GM08714 (cell line): ENCODE measurements around the gene BGLAP.
A peak's percentile ranks its signal among the peaks of the same experiment; 100 is the strongest.

Source experiments
- H3K4me3 ChIP-seq: fragments of 200-500 bp; sonication (Bioruptor generic); 2 replicates; pipeline ENCODE4 v1.5.1; 2014; ENCODE audit warnings: mild to moderate bottlenecking, low read length, inconsistent platforms
- ZNF274 ChIP-seq: IDR thresholded peaks from 2 replicates; pipeline ENCODE4 v1.6.1; 2012; ENCODE audit warnings: mild to moderate bottlenecking, low read depth, low read length

The BGLAP gene

GRCh38 chr1:156241926-156242325, at the start of gene BGLAP:
Gene BGLAP, plus strand, starts transcription at chr1:156242184. Its CDS starts 48 bp downstream, at chr1:156242232.
- H3K4me3 ChIP-seq: no peak within 1 kb of the TSS
- no peak for TF ChIP-seq ZNF274

DNA sequence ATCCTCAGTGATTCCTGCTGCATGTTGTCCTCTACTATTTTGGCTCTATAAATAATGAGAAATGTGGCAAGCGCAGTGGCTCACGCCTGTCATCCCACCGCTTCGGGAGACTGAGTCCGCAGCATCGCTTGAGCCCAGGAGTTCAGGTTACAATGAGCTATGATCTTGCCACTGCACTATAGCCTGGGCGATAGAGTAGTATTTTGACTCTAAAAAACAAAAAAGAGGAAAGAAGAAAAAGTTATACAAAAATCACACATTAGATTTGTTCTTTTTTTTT, 48.8 kb upstream of the BGLAP start:
- TF ChIP-seq ZNF274: no peak
- peak overlapping the region; percentile 74 for H3K4me3 ChIP-seq

GRCh38 chr1:156193488-156194299, 48.3 kb upstream of the BGLAP start, which contains the start of gene SLC25A44:
Gene SLC25A44, plus strand, starts transcription at chr1:156194104. Its CDS starts 5,744 bp downstream, at chr1:156199848.
- TF ChIP-seq ZNF274: no peak
- H3K4me3 ChIP-seq: peak within 1 kb of the TSS; percentile 76

GRCh38 chr1:156194300-156194652, 47.7 kb upstream of the BGLAP start:
- TF ChIP-seq ZNF274: no peak
- H3K4me3 ChIP-seq: peak overlapping the region; percentile 76

DNA sequence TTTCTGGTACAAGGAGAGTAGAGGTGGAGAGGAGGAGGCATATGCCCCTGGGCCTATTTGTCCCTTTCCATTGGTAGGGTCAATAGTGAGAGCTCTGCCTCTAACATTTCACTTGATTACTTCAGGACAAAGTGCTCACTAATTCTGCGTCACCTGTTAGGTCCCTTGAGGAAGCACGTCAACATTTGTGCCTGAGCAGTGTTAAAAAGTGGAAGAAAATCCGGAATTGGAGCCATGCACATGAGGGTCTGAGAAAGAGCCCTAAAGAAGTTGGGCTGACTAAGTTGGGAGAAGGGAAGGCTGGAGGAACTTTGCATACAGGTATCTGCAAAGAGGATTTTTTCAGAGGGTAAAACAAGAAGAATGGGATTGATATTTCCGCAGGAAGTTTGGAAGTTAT, 46.1 kb upstream of the BGLAP start:
- H3K4me3 ChIP-seq: no peak overlapping the region
- no peak for TF ChIP-seq ZNF274

DNA sequence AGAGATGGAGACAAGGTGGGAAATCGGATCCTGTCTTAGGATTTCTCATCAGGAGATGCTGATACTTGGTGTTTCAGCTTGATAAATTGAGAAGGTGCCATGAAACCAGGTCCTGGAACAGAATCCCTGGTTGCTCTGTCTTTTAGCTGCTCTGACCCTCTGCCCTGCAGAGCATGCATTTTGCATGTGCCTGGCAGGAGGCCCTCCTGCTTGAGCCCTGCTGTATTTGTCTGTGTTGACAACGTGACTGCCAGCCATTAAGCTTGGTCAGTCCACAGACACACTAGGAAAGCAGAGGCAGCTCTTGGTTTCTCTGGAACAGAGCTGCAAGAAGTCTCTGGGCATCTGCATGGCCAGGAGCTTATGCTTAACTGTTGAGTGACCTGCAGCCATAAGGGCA, 45.5 kb upstream of the BGLAP start:
- no peak for TF ChIP-seq ZNF274
- no peak overlapping the region for H3K4me3 ChIP-seq

DNA sequence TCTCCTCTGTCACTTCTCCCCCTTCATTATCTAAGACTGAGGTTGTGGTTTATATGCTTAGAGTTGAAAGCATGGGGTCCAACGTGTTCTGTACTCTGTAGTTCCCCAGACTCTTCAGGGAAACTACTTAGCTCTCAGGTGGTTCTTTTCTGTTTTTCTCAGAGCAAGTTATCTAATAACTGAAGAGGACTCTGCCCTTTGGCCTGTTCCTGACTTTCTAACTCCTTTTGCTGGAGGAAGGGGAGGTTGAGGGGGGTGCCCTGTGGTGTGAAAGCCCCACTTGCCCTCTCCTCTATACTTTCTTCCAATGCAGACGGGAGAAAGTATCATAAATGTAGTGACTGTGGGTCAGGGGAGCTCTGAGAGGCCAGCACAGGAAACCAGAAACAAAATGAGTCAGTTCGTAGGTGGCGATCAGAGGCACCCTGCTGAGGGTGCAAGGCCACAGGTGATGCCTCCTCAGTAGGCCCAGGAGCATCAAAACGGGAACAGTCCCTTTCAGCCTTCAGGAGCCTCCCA, 43.1 kb upstream of the BGLAP start:
- no peak overlapping the region for H3K4me3 ChIP-seq
- no peak for TF ChIP-seq ZNF274

GRCh38 chr1:156200044-156200443, 41.9 kb upstream of the BGLAP start:
- no peak overlapping the region for H3K4me3 ChIP-seq
- no peak for TF ChIP-seq ZNF274

DNA sequence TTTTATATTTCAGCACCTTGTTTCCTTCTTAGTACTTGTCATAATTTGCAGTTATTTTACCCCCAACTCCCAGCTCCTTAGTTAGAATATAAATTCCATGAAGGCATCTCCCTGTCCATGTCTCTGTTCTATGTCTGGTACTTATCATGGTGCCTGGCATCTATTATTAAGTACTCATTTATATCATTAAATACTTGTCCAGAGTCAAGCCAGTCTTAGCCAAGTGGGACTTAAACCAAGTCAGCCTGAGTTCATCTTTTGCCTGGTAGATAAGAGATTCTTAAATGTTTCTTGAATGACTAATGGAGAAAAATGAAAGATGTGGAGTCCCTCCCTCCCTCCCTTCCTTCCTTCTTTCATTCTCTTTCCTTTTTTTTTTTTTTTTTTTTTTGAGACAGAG, 38.7 kb upstream of the BGLAP start:
- H3K4me3 ChIP-seq: no peak overlapping the region
- TF ChIP-seq ZNF274: no peak

DNA sequence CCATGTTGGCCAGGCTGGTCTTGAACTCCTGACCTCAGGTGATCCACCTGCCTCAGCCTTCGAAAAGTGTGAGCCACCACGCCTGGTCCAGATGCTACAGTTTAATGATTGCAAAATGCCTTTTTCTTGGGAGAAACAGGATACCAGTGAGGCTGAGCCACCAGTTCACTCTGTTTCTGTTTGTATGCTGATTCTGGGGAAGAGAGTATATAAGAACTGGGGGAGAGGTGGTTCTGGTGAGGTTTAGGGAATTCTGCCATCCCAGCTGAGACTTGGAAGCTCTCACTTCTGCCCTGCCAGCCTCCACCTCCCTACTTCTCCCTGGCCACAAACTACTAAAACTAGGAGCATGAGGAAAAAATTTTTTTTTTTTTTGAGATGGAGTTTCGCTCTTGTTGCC, 37.3 kb upstream of the BGLAP start:
- no peak for TF ChIP-seq ZNF274

GRCh38 chr1:156211243-156211642, 30.7 kb upstream of the BGLAP start:
- TF ChIP-seq ZNF274: no peak
- no peak overlapping the region for H3K4me3 ChIP-seq

More for the DNA sequence above, 37.3 kb upstream of the BGLAP start:
- no peak overlapping the region for H3K4me3 ChIP-seq

- TF ChIP-seq ZNF274: no peak
- peak overlapping the region; percentile 89; the same call in 1 of the 2 replicates for H3K4me3 ChIP-seq
Observed at GRCh38 chr1:156212130-156212529, 29.9 kb upstream of the BGLAP start.

DNA sequence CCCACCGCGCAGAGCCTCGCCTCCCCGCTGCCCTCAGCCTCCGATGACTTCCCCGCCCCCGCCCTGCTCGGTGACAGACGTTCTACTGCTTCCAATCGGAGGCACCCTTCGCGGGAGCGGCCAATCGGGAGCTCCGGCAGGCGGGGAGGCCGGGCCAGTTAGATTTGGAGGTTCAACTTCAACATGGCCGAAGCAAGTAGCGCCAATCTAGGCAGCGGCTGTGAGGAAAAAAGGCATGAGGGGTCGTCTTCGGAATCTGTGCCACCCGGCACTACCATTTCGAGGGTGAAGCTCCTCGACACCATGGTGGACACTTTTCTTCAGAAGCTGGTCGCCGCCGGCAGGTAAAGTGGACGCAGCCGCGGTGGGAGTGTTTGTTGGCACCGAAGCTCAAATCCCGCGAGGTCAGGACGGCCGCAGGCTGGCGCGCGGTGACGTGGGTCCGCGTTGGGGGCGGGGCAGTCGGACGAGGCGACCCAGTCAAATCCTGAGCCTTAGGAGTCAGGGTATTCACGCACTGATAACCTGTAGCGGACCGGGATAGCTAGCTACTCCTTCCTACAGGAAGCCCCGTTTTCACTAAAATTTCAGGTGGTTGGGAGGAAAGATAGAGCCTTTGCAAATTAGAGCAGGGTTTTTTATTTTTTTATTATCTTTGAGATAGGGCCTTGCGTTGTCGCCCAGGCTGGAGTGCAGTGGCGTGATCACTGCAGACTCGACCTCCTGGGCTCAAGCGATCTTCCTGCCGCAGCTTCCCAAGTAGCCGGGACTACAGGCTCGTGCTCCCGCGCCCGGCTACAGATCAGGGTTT, 28.9 kb upstream of the BGLAP start, which contains the start of gene PMF1:
PMF1 (plus strand) TSS at position 175 of the 811 bp plus-strand sequence; CDS start at position 184, 9 bp downstream.
- no peak for TF ChIP-seq ZNF274
- peak within 1 kb of the TSS; percentile 89 for H3K4me3 ChIP-seq

GRCh38 chr1:156213644-156213966, 28.4 kb upstream of the BGLAP start:
- H3K4me3 ChIP-seq: peak overlapping the region; percentile 89
- no peak for TF ChIP-seq ZNF274
